HEK293 (cell line): ENCODE measurements around the gene CEBPA.
A peak's percentile ranks its signal among the peaks of the same experiment; 100 is the strongest.

Experiments used
- CTCF ChIA-PET: fragments of 350-600 bp; formaldehyde crosslinking; extraction: SDS; loops from one replicate; lab custom pipeline; 2021; ENCODE audit warnings: antibody characterized with exemption; lab: Yijun Ruan, JAX
- POLR2A ChIA-PET: fragments of 300-600 bp; formaldehyde crosslinking; extraction: SDS; loops from one replicate; lab custom pipeline; 2020; ENCODE audit warnings: antibody characterized with exemption, inconsistent platforms; lab: Yijun Ruan, JAX
- H3K27ac ChIP-seq: fragments of 200-500 bp; sonication (Bioruptor generic); 2 replicates; pipeline ENCODE4 v1.5.1; 2014; ENCODE audit warnings: low read depth, low read length, control low read depth, inconsistent platforms; ENCODE audit errors: extremely low read depth
- H3K36me3 ChIP-seq, 2 experiments: fragments of 200-500 bp in 1 of 2; sonication (Bioruptor generic) in 1 of 2; 1 replicate in 1 of 2; 2 replicates in 1 of 2; pipeline ENCODE4 v1.5.1; 2014 to 2017; ENCODE audit warnings: inconsistent platforms in 2 of 2, low read length in 2 of 2; ENCODE audit not compliant: control insufficient read depth in 2 of 2, insufficient read depth in 1 of 2
- H3K4me1 ChIP-seq: fragments of 200-500 bp; sonication (Bioruptor generic); 2 replicates; pipeline ENCODE4 v1.5.1; 2014; ENCODE audit warnings: mild to moderate bottlenecking, low read length, inconsistent platforms; ENCODE audit not compliant: control insufficient read depth, insufficient read depth
- H3K4me3 ChIP-seq: 2 replicates; pipeline ENCODE4 v1.5.1; 2011; ENCODE audit warnings: low read depth, mild to moderate bottlenecking, control low read depth, low read length, moderate library complexity
- H3K9me3 ChIP-seq: fragments of 200-500 bp; sonication (Bioruptor generic); 2 replicates; pipeline ENCODE4 v1.5.1; 2014; ENCODE audit warnings: low read depth, low read length, inconsistent platforms; ENCODE audit not compliant: control insufficient read depth, insufficient read depth
- EGR2 ChIP-seq: fragments of 450-650 bp; formaldehyde crosslinking; IDR thresholded peaks from 2 replicates; pipeline ENCODE4 v1.5.1; 2016; ENCODE audit warnings: low read depth, missing biosample characterization, missing genetic modification characterization
- KLF8 ChIP-seq: fragments of 450-650 bp; formaldehyde crosslinking; IDR thresholded peaks from 2 replicates; pipeline ENCODE4 v1.5.1; 2016; ENCODE audit warnings: missing biosample characterization, missing genetic modification characterization
- PRDM2 ChIP-seq: fragments of 450-650 bp; formaldehyde crosslinking; IDR thresholded peaks from 2 replicates; pipeline ENCODE4 v1.5.1; 2016; ENCODE audit warnings: missing biosample characterization, missing genetic modification characterization, borderline replicate concordance
- SETDB1 ChIP-seq: IDR thresholded peaks from one replicate; pipeline ENCODE4 v1.6.1; 2017; ENCODE audit warnings: mild to moderate bottlenecking, low read length, moderate library complexity, mixed read lengths; ENCODE audit not compliant: insufficient read length
- ZBTB26 ChIP-seq: fragments of 450-650 bp; formaldehyde crosslinking; optimal IDR thresholded peaks from 2 replicates; pipeline ENCODE3; 2016; ENCODE audit warnings: missing biosample characterization, mild to moderate bottlenecking, missing genetic modification characterization
- ZNF223 ChIP-seq: fragments of 450-650 bp; formaldehyde crosslinking; IDR thresholded peaks from 2 replicates; pipeline ENCODE4 v1.5.1; 2016; ENCODE audit warnings: missing biosample characterization, missing genetic modification characterization
- ZNF24 ChIP-seq: fragments of 450-650 bp; formaldehyde crosslinking; IDR thresholded peaks from 2 replicates; pipeline ENCODE4 v1.5.1; 2016; ENCODE audit warnings: missing biosample characterization, missing genetic modification characterization
- ZNF248 ChIP-seq: fragments of 450-650 bp; formaldehyde crosslinking; IDR thresholded peaks from 2 replicates; pipeline ENCODE4 v1.5.1; 2017; ENCODE audit warnings: missing biosample characterization, missing genetic modification characterization
- ZNF335 ChIP-seq: fragments of 450-650 bp; formaldehyde crosslinking; conservative IDR thresholded peaks from 2 replicates; pipeline ENCODE4 v1.5.1; 2016; ENCODE audit warnings: missing biosample characterization, missing genetic modification characterization
- ZNF473 ChIP-seq: fragments of 450-650 bp; formaldehyde crosslinking; IDR thresholded peaks from 2 replicates; pipeline ENCODE4 v1.5.1; 2017; ENCODE audit warnings: missing biosample characterization, missing genetic modification characterization
- ZNF48 ChIP-seq: fragments of 450-650 bp; formaldehyde crosslinking; IDR thresholded peaks from 2 replicates; pipeline ENCODE4 v1.5.1; 2016; ENCODE audit warnings: missing biosample characterization, missing genetic modification characterization
- ZNF510 ChIP-seq: fragments of 450-650 bp; formaldehyde crosslinking; IDR thresholded peaks from 2 replicates; pipeline ENCODE4 v1.5.1; 2018; ENCODE audit warnings: mild to moderate bottlenecking, missing genetic modification characterization, missing biosample characterization; ENCODE audit not compliant: insufficient replicate concordance
- ZNF521 ChIP-seq: fragments of 450-650 bp; formaldehyde crosslinking; IDR thresholded peaks from 2 replicates; pipeline ENCODE4 v1.5.1; 2017; ENCODE audit warnings: missing biosample characterization, mild to moderate bottlenecking, missing genetic modification characterization
- ZNF530 ChIP-seq: fragments of 450-650 bp; formaldehyde crosslinking; IDR thresholded peaks from 2 replicates; pipeline ENCODE4 v1.5.1; 2016; ENCODE audit warnings: low read depth, missing biosample characterization, missing genetic modification characterization
- ZNF600 ChIP-seq: fragments of 450-650 bp; formaldehyde crosslinking; IDR thresholded peaks from 2 replicates; pipeline ENCODE4 v1.5.1; 2016; ENCODE audit warnings: missing biosample characterization, missing genetic modification characterization
- ZNF621 ChIP-seq: fragments of 450-650 bp; formaldehyde crosslinking; IDR thresholded peaks from 2 replicates; pipeline ENCODE4 v1.5.1; 2017; ENCODE audit warnings: missing biosample characterization, missing genetic modification characterization
- ZNF704 ChIP-seq: fragments of 450-650 bp; formaldehyde crosslinking; IDR thresholded peaks from 2 replicates; pipeline ENCODE4 v1.5.1; 2016; ENCODE audit warnings: missing biosample characterization, missing genetic modification characterization
- TF ChIP-seq, protein P1 (sequence below): fragments of 450-650 bp; formaldehyde crosslinking; IDR thresholded peaks from 2 replicates; pipeline ENCODE4 v1.5.1; 2016; ENCODE audit warnings: missing biosample characterization, missing genetic modification characterization
- TF ChIP-seq, protein P2 (sequence below): fragments of 450-650 bp; formaldehyde crosslinking; IDR thresholded peaks from 2 replicates; pipeline ENCODE4 v1.5.1; 2017; ENCODE audit warnings: missing biosample characterization, missing genetic modification characterization
- TF ChIP-seq, protein P3 (sequence below): fragments of 450-650 bp; formaldehyde crosslinking; IDR thresholded peaks from 2 replicates; pipeline ENCODE4 v1.5.1; 2016; ENCODE audit warnings: missing biosample characterization, missing genetic modification characterization

CEBPA gene

DNA sequence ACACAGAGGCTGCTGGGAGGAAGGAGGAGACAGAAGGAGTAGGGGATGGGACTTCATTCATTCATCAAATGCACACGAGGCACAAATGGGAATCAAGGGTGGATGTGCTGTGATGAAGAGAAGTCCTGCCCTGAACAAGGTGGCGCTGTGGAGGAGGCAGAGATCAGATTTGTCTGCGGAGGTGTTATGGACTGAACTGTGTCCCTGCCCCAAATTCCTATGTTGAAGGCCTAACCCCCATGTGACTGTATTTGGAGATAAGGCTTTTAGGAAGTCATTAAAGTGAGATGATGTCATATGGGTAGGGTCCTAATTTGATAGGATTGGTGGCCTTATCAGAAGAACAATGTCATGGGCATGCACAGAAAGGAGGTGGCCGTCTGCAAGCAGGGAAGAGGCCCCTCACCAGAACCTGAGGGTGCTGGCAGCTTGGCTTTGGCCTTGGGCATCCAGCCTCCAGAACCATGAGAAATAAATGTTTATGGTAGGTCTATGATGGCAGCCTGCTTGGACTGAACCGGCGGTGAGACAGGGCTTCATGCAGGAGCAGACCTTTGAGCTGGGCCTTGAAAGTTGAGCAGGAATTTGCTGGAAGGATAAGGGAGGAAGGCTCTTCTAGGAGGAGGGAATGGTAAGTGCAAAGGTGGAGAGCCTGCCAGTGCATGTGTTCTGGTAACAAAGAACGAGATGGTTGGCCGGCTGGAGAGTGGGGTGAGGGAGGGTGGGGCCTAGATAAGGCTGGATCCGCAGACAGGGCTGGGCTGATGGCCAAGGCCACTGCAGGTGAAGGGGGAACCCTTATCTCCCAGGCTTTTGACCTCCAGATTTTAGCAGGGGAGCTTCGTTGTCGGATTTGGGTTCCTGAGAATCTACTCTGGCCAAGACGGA, 2.7 kb upstream of the CEBPA start:
- ChIA-PET POLR2A (interaction anchor here (0.9 kb wide), 1 partner anchor 33 kb away, joined by 4 read pairs; no protein-coding TSS in a partner anchor), CTCF (no interaction called here)
- H3K9me3 ChIP-seq, result no peaks in the 10 kb centered on the region
- H3K4me3 ChIP-seq, result no peak overlapping the region
- peak overlapping the region; percentile 40; the same call in 1 of the 2 replicates for H3K27ac ChIP-seq
- H3K4me1 ChIP-seq, result peaks cover 48% of the 10 kb centered on the region
- H3K36me3 ChIP-seq, result no peaks in the 10 kb centered on the region
- TF ChIP-seq, protein P1, sequence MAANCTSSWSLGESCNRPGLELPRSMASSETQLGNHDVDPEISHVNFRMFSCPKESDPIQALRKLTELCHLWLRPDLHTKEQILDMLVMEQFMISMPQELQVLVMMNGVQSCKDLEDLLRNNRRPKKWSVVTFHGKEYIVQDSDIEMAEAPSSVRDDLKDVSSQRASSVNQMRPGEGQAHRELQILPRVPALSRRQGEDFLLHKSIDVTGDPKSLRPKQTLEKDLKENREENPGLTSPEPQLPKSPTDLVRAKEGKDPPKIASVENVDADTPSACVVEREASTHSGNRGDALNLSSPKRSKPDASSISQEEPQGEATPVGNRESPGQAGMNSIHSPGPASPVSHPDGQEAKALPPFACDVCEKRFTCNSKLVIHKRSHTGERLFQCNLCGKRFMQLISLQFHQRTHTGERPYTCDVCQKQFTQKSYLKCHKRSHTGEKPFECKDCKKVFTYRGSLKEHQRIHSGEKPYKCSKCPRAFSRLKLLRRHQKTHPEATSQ (tag by site-specific recombination), result no peak
- 0 out of 2 replicates have a peak, but pooled peaks have one; percentile 17 for TF ChIP-seq ZNF621 (tag by site-specific recombination)
- TF ChIP-seq ZNF24, result peak; percentile 97
- no peak for TF ChIP-seq SETDB1
- TF ChIP-seq PRDM2 (tag by site-specific recombination), result no peak
- no peak for TF ChIP-seq ZNF48 (tag by site-specific recombination)
- no peak for TF ChIP-seq ZNF510 (tag by site-specific recombination)
- TF ChIP-seq ZNF530 (tag by site-specific recombination), result peak; percentile 6; the same call in 1 of the 2 replicates
- no peak for TF ChIP-seq ZNF704
- TF ChIP-seq ZNF248 (tag by site-specific recombination), result 0 out of 2 replicates have a peak, but pooled peaks have one; percentile 21
- peak; percentile 8; the same call in 1 of the 2 replicates for TF ChIP-seq ZNF473
- no peak for TF ChIP-seq ZNF521
- TF ChIP-seq ZBTB26 (tag by site-specific recombination), result peak; percentile 10
- TF ChIP-seq ZNF600 (tag by site-specific recombination), result peak; percentile 99
- no peak for TF ChIP-seq KLF8
- no peak; the same call in 1 of the 2 replicates for TF ChIP-seq ZNF223
- TF ChIP-seq ZNF335 (tag by site-specific recombination), result peak; percentile 70
- TF ChIP-seq, protein P2, sequence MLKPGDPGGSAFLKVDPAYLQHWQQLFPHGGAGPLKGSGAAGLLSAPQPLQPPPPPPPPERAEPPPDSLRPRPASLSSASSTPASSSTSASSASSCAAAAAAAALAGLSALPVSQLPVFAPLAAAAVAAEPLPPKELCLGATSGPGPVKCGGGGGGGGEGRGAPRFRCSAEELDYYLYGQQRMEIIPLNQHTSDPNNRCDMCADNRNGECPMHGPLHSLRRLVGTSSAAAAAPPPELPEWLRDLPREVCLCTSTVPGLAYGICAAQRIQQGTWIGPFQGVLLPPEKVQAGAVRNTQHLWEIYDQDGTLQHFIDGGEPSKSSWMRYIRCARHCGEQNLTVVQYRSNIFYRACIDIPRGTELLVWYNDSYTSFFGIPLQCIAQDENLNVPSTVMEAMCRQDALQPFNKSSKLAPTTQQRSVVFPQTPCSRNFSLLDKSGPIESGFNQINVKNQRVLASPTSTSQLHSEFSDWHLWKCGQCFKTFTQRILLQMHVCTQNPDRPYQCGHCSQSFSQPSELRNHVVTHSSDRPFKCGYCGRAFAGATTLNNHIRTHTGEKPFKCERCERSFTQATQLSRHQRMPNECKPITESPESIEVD (tag by site-specific recombination), result no peak
- TF ChIP-seq EGR2, result 0 out of 2 replicates have a peak, but pooled peaks have one; percentile 3
- TF ChIP-seq, protein P3, sequence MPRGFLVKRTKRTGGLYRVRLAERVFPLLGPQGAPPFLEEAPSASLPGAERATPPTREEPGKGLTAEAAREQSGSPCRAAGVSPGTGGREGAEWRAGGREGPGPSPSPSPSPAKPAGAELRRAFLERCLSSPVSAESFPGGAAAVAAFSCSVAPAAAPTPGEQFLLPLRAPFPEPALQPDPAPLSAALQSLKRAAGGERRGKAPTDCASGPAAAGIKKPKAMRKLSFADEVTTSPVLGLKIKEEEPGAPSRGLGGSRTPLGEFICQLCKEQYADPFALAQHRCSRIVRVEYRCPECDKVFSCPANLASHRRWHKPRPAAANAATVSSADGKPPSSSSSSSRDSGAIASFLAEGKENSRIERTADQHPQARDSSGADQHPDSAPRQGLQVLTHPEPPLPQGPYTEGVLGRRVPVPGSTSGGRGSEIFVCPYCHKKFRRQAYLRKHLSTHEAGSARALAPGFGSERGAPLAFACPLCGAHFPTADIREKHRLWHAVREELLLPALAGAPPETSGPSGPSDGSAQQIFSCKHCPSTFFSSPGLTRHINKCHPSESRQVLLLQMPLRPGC (tag by site-specific recombination), result no peak; the same call in 1 of the 2 replicates
